Activated CD8-positive, alpha-beta memory T cell treated with anti-CD3 and anti-CD28 coated beads, Interleukin-2, amount 50 U/mL, for 1 hour (primary cell): Measurements from ENCODE around the gene DNAJC15.

Experiments used
- DNase-seq: peaks from one replicate; pipeline ENCODE4 v3.0.0-alpha.2; 2020; ENCODE audit errors: extremely low read depth

DNAJC15 gene

GRCh38 chr13:43154839-43155238 lies 131.5 kb downstream of the DNAJC15 start:
- DNase-seq, result no peak

- DNase-seq, result no peak
Observed at GRCh38 chr13:43156916-43157315, 133.5 kb downstream of the DNAJC15 start.

GRCh38 chr13:43157796-43158195 lies 134.4 kb downstream of the DNAJC15 start:
- no peak for DNase-seq

- no peak for DNase-seq
Observed at GRCh38 chr13:43158516-43158915, 135.1 kb downstream of the DNAJC15 start.

- DNase-seq, result no peak
Observed at GRCh38 chr13:43159026-43159461, 135.7 kb downstream of the DNAJC15 start.
